PC-3 (cell line): ENCODE results near the gene CAPN8.

ENCODE experiments used
- EZH2 ChIP-seq: fragments of 300-600 bp; sonication (generic); IDR thresholded peaks from one replicate; pipeline ENCODE4 v1.6.1; 2017; ENCODE audit warnings: antibody characterized with exemption, mild to moderate bottlenecking, low read length; ENCODE audit not compliant: unreplicated experiment
- TF ChIP-seq, protein P1 (sequence below): fragments of 300-600 bp; sonication (generic); conservative IDR thresholded peaks from 2 replicates; pipeline ENCODE4 v1.5.1; 2017; ENCODE audit warnings: antibody characterized with exemption, low read depth, mild to moderate bottlenecking, low read length

- TF ChIP-seq EZH2 = no peak
- TF ChIP-seq, protein P1, sequence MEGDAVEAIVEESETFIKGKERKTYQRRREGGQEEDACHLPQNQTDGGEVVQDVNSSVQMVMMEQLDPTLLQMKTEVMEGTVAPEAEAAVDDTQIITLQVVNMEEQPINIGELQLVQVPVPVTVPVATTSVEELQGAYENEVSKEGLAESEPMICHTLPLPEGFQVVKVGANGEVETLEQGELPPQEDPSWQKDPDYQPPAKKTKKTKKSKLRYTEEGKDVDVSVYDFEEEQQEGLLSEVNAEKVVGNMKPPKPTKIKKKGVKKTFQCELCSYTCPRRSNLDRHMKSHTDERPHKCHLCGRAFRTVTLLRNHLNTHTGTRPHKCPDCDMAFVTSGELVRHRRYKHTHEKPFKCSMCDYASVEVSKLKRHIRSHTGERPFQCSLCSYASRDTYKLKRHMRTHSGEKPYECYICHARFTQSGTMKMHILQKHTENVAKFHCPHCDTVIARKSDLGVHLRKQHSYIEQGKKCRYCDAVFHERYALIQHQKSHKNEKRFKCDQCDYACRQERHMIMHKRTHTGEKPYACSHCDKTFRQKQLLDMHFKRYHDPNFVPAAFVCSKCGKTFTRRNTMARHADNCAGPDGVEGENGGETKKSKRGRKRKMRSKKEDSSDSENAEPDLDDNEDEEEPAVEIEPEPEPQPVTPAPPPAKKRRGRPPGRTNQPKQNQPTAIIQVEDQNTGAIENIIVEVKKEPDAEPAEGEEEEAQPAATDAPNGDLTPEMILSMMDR = no peak
Observed at GRCh38 chr1:223682502-223682901, 17.0 kb upstream of the CAPN8 start.
